ENCODE measurements around the gene GCSH. TPM values are rescaled to one million over a fixed set of nuclear protein-coding genes. Genes with fewer than 3 reads are reported as not detected.

GCSH gene
- total RNA-seq, 1 experiment from 2014 or later: 51.7 TPM

DNA sequence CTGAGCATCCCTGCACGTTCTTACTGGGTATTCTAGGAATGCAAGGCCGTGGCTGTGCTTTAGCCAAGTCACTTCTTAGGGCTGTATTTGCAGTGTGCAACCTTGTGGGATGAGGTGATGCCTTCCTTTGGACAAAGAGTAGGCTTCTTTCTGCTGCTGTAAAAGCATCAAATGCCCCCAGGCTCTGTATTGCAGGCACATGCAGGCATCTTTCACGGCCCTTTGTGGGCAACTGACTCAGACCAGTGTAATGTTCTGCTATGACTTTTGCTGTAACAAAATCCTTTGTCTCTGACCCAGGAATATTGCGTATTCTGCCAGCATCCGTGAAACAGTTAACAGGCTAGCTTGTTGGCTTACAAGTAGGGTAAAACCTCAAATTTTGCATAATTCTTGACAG lies 30.9 kb upstream of the GCSH start:
- POLR2A ChIA-PET (ENCODE audit: unreplicated experiment): interaction anchor here (0.6 to 1.0 kb wide), 2 partner anchors 11 to 54 kb away, joined by 4 to 7 read pairs; no protein-coding TSS in a partner anchor
- BruUV-seq (replicated peaks): no TSS peak
- H3K9me2 ChIP-seq (ENCODE audit: insufficient read depth): no peaks in the 10 kb centered on the region
- H3K79me2 ChIP-seq (ENCODE audit: low read depth): no peaks in the 10 kb centered on the region
- no peak for TF ChIP-seq EZH2 (IDR thresholded peaks at IDR 0.05; ENCODE audit: low read depth)
- TF ChIP-seq, protein P1, sequence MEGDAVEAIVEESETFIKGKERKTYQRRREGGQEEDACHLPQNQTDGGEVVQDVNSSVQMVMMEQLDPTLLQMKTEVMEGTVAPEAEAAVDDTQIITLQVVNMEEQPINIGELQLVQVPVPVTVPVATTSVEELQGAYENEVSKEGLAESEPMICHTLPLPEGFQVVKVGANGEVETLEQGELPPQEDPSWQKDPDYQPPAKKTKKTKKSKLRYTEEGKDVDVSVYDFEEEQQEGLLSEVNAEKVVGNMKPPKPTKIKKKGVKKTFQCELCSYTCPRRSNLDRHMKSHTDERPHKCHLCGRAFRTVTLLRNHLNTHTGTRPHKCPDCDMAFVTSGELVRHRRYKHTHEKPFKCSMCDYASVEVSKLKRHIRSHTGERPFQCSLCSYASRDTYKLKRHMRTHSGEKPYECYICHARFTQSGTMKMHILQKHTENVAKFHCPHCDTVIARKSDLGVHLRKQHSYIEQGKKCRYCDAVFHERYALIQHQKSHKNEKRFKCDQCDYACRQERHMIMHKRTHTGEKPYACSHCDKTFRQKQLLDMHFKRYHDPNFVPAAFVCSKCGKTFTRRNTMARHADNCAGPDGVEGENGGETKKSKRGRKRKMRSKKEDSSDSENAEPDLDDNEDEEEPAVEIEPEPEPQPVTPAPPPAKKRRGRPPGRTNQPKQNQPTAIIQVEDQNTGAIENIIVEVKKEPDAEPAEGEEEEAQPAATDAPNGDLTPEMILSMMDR (conservative IDR thresholded peaks at IDR 0.05): no peak
- H2AFZ ChIP-seq: no peak overlapping the region
- H4K20me1 ChIP-seq (ENCODE audit: insufficient read depth): no peaks in the 10 kb centered on the region
- peak overlapping the region; percentile 45 for H3K4me2 ChIP-seq
- no peaks in the 10 kb centered on the region for H3K27me3 ChIP-seq (ENCODE audit: insufficient read depth, low read depth)
- H3F3A ChIP-seq (ENCODE audit: insufficient read depth, low read depth): peaks cover 15% of the 10 kb centered on the region
- H3K4me3 ChIP-seq: no peak overlapping the region
- H3K36me3 ChIP-seq (ENCODE audit: low read depth): no peaks in the 10 kb centered on the region
- no peaks in the 10 kb centered on the region for H3K9me3 ChIP-seq (ENCODE audit: insufficient read depth, low read depth)
- peak; percentile 71 to 95 for DNase-seq
- H3K27ac ChIP-seq: peak overlapping the region; percentile 52; the same call in 1 of the 2 replicates
- CTCF ChIA-PET: no interaction called here
- H3K4me1 ChIP-seq (replicated peaks; ENCODE audit: insufficient read depth): peaks cover 16% of the 10 kb centered on the region
- intact Hi-C loops (cut with micrococcal nuclease; ENCODE audit: unreplicated experiment): no loop called here

DNA sequence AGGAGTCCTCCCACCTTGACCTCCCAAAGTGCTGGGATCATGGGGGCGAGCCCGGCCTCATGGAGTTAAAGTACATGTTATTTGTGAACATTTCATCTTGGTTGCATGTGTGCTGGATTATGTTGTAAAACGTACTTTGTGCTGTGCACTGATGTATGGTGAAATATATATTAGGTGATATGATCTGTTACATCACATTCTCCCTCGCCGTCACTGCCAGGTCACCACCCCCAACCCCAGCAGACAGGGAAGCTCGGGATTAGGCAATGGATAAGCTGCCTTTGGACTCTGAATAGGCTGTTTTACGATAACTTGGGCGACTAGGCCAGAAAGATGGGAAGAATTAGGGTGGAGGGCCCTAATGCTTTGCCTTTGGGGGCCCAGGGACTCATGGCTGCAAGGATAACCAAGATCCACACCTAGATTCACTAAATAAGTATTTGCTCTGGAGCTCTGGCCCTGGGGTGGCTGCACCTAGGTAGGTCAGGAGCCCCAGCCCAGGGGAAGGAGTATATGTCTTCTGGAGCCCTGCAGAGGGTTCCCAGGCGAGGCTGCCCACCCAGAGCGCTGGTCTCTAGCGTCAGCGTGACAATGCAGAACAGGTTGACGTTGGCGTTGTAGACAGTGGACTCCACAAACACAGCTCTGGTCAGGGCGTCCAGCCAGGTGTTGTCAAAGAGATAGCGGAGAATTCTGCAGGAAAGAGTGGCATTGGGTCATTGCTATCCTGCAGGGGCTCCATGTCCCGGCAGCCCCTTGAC lies 27.1 kb upstream of the GCSH start:
- POLR2A ChIA-PET (ENCODE audit: unreplicated experiment): no interaction called here
- no peaks in the 10 kb centered on the region for H3K9me3 ChIP-seq (ENCODE audit: insufficient read depth, low read depth)
- H2AFZ ChIP-seq: no peak overlapping the region
- BruUV-seq (replicated peaks): no TSS peak
- H3K27me3 ChIP-seq (ENCODE audit: insufficient read depth, low read depth): no peaks in the 10 kb centered on the region
- intact Hi-C loops (cut with micrococcal nuclease; ENCODE audit: unreplicated experiment): no loop called here
- H3K27ac ChIP-seq: no peak overlapping the region
- TF ChIP-seq, protein P1 (conservative IDR thresholded peaks at IDR 0.05): no peak
- TF ChIP-seq EZH2 (IDR thresholded peaks at IDR 0.05; ENCODE audit: low read depth): no peak
- no peaks in the 10 kb centered on the region for H3K9me2 ChIP-seq (ENCODE audit: insufficient read depth)
- no peaks in the 10 kb centered on the region for H3K36me3 ChIP-seq (ENCODE audit: low read depth)
- no peak overlapping the region for H3K4me3 ChIP-seq
- H3K79me2 ChIP-seq (ENCODE audit: low read depth): no peaks in the 10 kb centered on the region
- peaks cover 15% of the 10 kb centered on the region for H3F3A ChIP-seq (ENCODE audit: insufficient read depth, low read depth)
- CTCF ChIA-PET: no interaction called here
- H3K4me2 ChIP-seq: no peak overlapping the region
- H4K20me1 ChIP-seq (ENCODE audit: insufficient read depth): no peaks in the 10 kb centered on the region
- peaks cover 16% of the 10 kb centered on the region for H3K4me1 ChIP-seq (replicated peaks; ENCODE audit: insufficient read depth)
- no peak for DNase-seq

DNA sequence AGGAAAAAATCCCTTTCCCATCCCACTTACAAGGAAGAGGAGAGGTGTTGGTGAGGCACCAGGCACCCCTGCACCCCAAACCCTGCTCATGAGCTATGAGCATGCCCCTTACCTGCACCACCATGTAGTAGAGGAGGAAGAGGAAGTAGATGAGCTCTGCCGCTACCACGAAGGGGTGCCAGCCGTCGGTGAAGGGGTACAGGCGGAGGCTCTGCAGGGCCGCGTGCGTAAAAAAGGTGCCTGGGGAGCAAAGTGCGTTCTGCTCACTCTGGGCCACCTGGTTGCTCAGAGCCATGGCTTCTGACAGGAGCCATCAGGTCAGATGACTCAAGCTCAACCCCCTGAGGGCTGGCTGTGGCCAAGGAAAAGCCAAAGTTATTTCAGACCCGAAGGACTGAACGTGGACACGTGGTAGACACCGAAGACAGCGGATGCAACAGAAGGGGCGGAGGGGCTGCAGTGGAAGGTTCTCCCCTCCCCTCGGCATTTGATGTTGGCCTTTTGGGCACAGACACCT lies 25.3 kb upstream of the GCSH start:
- no peak overlapping the region for H3K27ac ChIP-seq

More for the DNA sequence above, 25.3 kb upstream of the GCSH start:
- ChIA-PET CTCF (no interaction called here), POLR2A (ENCODE audit: unreplicated experiment) (no interaction called here)
- no peak for TF ChIP-seq EZH2 (IDR thresholded peaks at IDR 0.05; ENCODE audit: low read depth)
- TF ChIP-seq, protein P1 (conservative IDR thresholded peaks at IDR 0.05): no peak
- H3K4me2 ChIP-seq: no peak overlapping the region
- no peak overlapping the region for H2AFZ ChIP-seq
- no peaks in the 10 kb centered on the region for H4K20me1 ChIP-seq (ENCODE audit: insufficient read depth)
- BruUV-seq (replicated peaks): no TSS peak
- H3K79me2 ChIP-seq (ENCODE audit: low read depth): no peaks in the 10 kb centered on the region
- H3K4me1 ChIP-seq (replicated peaks; ENCODE audit: insufficient read depth): peaks cover 2% of the 10 kb centered on the region
- no peak for DNase-seq
- no peaks in the 10 kb centered on the region for H3K27me3 ChIP-seq (ENCODE audit: insufficient read depth, low read depth)
- no peaks in the 10 kb centered on the region for H3K9me3 ChIP-seq (ENCODE audit: insufficient read depth, low read depth)
- intact Hi-C loops (cut with micrococcal nuclease; ENCODE audit: unreplicated experiment): no loop called here
- H3K4me3 ChIP-seq: no peak overlapping the region
- no peaks in the 10 kb centered on the region for H3K36me3 ChIP-seq (ENCODE audit: low read depth)
- no peaks in the 10 kb centered on the region for H3K9me2 ChIP-seq (ENCODE audit: insufficient read depth)
- H3F3A ChIP-seq (ENCODE audit: insufficient read depth, low read depth): peaks cover 4% of the 10 kb centered on the region
